Endothelial cell of umbilical vein (primary cell): ENCODE results near the gene TCERG1. TPM values are rescaled to one million over a fixed set of nuclear protein-coding genes. Genes with fewer than 3 reads are reported as not detected.

ENCODE experiments used
- BruUV-seq: library from RNA; stranded (reverse); fragments of 400-500 nt; replicated peaks from 2 replicates; lab custom pipeline; 2021; lab: Mats Ljungman, UMichigan
- CTCF ChIA-PET: fragments of 300-600, 350-600 bp; sonication (Branson Sonifier 250); formaldehyde crosslinking; loops from one replicate; lab custom pipeline; 2021; ENCODE audit warnings: antibody characterized with exemption, inconsistent platforms; lab: Charles Lee
- POLR2A ChIA-PET: fragments of 300-600, 350-600 bp; sonication (Branson Sonifier 250); formaldehyde crosslinking; loops from one replicate; lab custom pipeline; 2021; ENCODE audit warnings: antibody characterized with exemption, inconsistent platforms; lab: Charles Lee
- DNase-seq: peaks from one replicate; pipeline ENCODE4 v3.0.0-alpha.2; 2011; ENCODE audit warnings: low read depth, low spot score
- FAIRE-seq: peaks from 2 replicates; lab custom pipeline; 2011; peaks lifted over from hg19 to GRCh38; lab: Jason Lieb, UNC
- H2AFZ ChIP-seq: 2 replicates; pipeline ENCODE4 v1.6.0; 2012; ENCODE audit warnings: low read depth, low read length, control low read depth, inconsistent platforms
- H3K27ac ChIP-seq: 2 replicates; pipeline ENCODE4 v1.5.1; 2011; ENCODE audit warnings: low read depth, mild to moderate bottlenecking, control low read depth, low read length, moderate library complexity; ENCODE audit not compliant: insufficient read depth
- H3K27me3 ChIP-seq, 2 experiments: 2 replicates each; pipeline versions ENCODE4 v1.6.0 to v1.6.1; 2011; ENCODE audit warnings: low read length in 2 of 2, mixed read lengths in 1 of 2; ENCODE audit not compliant: control insufficient read depth in 2 of 2, insufficient read depth in 2 of 2
- H3K36me3 ChIP-seq, 2 experiments: 2 replicates in 1 of 2; 3 replicates in 1 of 2; pipeline ENCODE4 v1.5.1; 2011; ENCODE audit warnings: low read length in 2 of 2, mild to moderate bottlenecking in 1 of 2, moderate library complexity in 1 of 2; ENCODE audit not compliant: control insufficient read depth in 2 of 2, insufficient read depth in 2 of 2; ENCODE audit errors: extremely low read depth in 1 of 2
- H3K4me1 ChIP-seq: 3 replicates; pipeline ENCODE4 v1.5.1; 2011; ENCODE audit warnings: mild to moderate bottlenecking, low read length; ENCODE audit not compliant: control insufficient read depth, insufficient read depth; ENCODE audit errors: extremely low read depth
- H3K4me2 ChIP-seq: 2 replicates; pipeline ENCODE4 v1.6.1; 2011; ENCODE audit warnings: low read length, control low read depth, mixed read lengths; ENCODE audit not compliant: insufficient read depth
- H3K4me3 ChIP-seq, 3 experiments: fragments of 200-600 bp in 1 of 3; sonication (generic), shearing (Covaris generic) in 1 of 3; replicated peaks in 1 of 3; 2 replicates each; pipeline ENCODE4 v1.5.1; 2011 to 2016; ENCODE audit warnings: control low read depth in 3 of 3, low read length in 3 of 3, mild to moderate bottlenecking in 2 of 3, inconsistent platforms in 1 of 3, low read depth in 1 of 3, moderate library complexity in 1 of 3; ENCODE audit not compliant: insufficient read depth in 1 of 3
- H3K79me2 ChIP-seq: 2 replicates; pipeline ENCODE4 v1.6.0; 2012; ENCODE audit warnings: low read length, inconsistent platforms; ENCODE audit not compliant: control insufficient read depth, insufficient read depth
- H3K9ac ChIP-seq: replicated peaks from 2 replicates; pipeline ENCODE3; 2011; ENCODE audit warnings: low read length, control low read depth; ENCODE audit not compliant: insufficient read depth; ENCODE audit errors: extremely low read depth
- H3K9me1 ChIP-seq: replicated peaks from 3 replicates; pipeline ENCODE4 v1.6.0; 2011; ENCODE audit warnings: mild to moderate bottlenecking, low read length; ENCODE audit not compliant: control insufficient read depth, insufficient read depth; ENCODE audit errors: extremely low read depth
- H3K9me3 ChIP-seq: replicated peaks from 2 replicates; pipeline ENCODE4 v1.5.1; 2012; ENCODE audit warnings: low read length, inconsistent platforms; ENCODE audit not compliant: control insufficient read depth, insufficient read depth
- H4K20me1 ChIP-seq: replicated peaks from 2 replicates; pipeline ENCODE3; 2011; ENCODE audit warnings: mild to moderate bottlenecking, low read length; ENCODE audit not compliant: control insufficient read depth, insufficient read depth; ENCODE audit errors: extremely low read depth
- CTCF ChIP-seq, 2 donors: IDR thresholded peaks; 1 replicate in 1 of 2; 2 replicates in 1 of 2; pipeline ENCODE4 v1.5.1; 2011; ENCODE audit warnings: low read length in 2 of 2, mild to moderate bottlenecking in 2 of 2, moderate library complexity in 2 of 2, control low read depth in 1 of 2, inconsistent platforms in 1 of 2, low read depth in 1 of 2; ENCODE audit not compliant: insufficient read depth in 1 of 2; ENCODE audit errors: extremely low read depth in 1 of 2
- EZH2 ChIP-seq: IDR thresholded peaks from 2 replicates; pipeline ENCODE4 v1.6.1; 2012; ENCODE audit warnings: borderline replicate concordance, low read depth, mild to moderate bottlenecking, moderate library complexity, low read length, inconsistent platforms; ENCODE audit not compliant: severe bottlenecking
- FOS ChIP-seq: IDR thresholded peaks from 2 replicates; pipeline ENCODE4 v1.6.1; 2011; ENCODE audit warnings: mild to moderate bottlenecking, low read length, moderate library complexity, borderline replicate concordance; ENCODE audit not compliant: insufficient read depth
- GATA2 ChIP-seq: IDR thresholded peaks from 2 replicates; pipeline ENCODE4 v1.7.0; 2011; ENCODE audit warnings: low read depth, mild to moderate bottlenecking, moderate library complexity, mixed read lengths, low read length; ENCODE audit not compliant: insufficient read length, insufficient read depth
- JUN ChIP-seq: IDR thresholded peaks from 2 replicates; pipeline ENCODE4 v1.6.1; 2011; ENCODE audit warnings: borderline replicate concordance, low read depth; ENCODE audit not compliant: insufficient read length, insufficient read depth
- MAX ChIP-seq: IDR thresholded peaks from 2 replicates; pipeline ENCODE4 v1.6.1; 2011; ENCODE audit not compliant: insufficient read depth, insufficient read length
- MYC ChIP-seq: IDR thresholded peaks from one replicate; pipeline ENCODE4 v1.6.1; 2011; ENCODE audit warnings: mild to moderate bottlenecking, low read depth, low read length
- POLR2A ChIP-seq: IDR thresholded peaks from 2 replicates; pipeline ENCODE4 v1.6.1; 2012; ENCODE audit warnings: low read depth, mild to moderate bottlenecking, control low read depth, low read length
- POLR2AphosphoS5 ChIP-seq: IDR thresholded peaks from 2 replicates; pipeline ENCODE4 v1.6.1; 2012; ENCODE audit warnings: low read depth, mild to moderate bottlenecking, control low read depth, low read length, moderate library complexity; ENCODE audit not compliant: insufficient read depth
- dilution Hi-C: fragments of 300-500 bp; cut with MboI; formaldehyde crosslinking; loops from one replicate; pipeline ENCODE4 v1.15.0; 2019; ENCODE audit warnings: low sequenced_read_pairs; ENCODE audit not compliant: extremely low pct_ligation_motif_present
- intact Hi-C: fragments of 100-400 bp; cut with micrococcal nuclease; formaldehyde crosslinking; loops from one replicate; pipeline ENCODE4 v1.10.0; 2022
- polyA plus RNA-seq, 4 experiments: library from polyadenylated mRNA; depleted of rRNA in 3 of 4; stranded (reverse) in 3 of 4; unstranded in 1 of 4; fragments of >200 nt; gene quantifications; 2 replicates each; pipeline versions ENCODE4 v1.2.1 to v1.2.3, GENCODE V29; 2011 to 2012; ENCODE audit warnings: missing spikeins in 1 of 4
- total RNA-seq: library from RNA; stranded (reverse); gene quantifications from 2 replicates; pipeline ENCODE4 v1.2.3, GENCODE V29; 2021

The TCERG1 gene
- total and polyA plus RNA-seq, 2 donors (not counting 3 experiments of a cell fraction or from before 2014, with no cell fraction given) = 71.4 to 98.4 TPM

- BruUV-seq = no TSS peak
- ChIA-PET CTCF (no interaction called here), POLR2A (no interaction called here)
- Histone ChIP-seq H3K27ac (no peak overlapping the region), H3K27me3 (peaks cover 8 to 11% of the 10 kb centered on the region in 2 experiments), H3K36me3 (no peaks in the 10 kb centered on the region), H3K4me2 (no peak overlapping the region), H3K9me1 (no peaks in the 10 kb centered on the region), H4K20me1 (no peaks in the 10 kb centered on the region), H3K4me3 (no peak overlapping the region), H3K79me2 (no peaks in the 10 kb centered on the region), H3K9ac (no peak overlapping the region), H3K9me3 (no peaks in the 10 kb centered on the region), H2AFZ (no peak overlapping the region), H3K4me1 (no peaks in the 10 kb centered on the region)
- no peak for FAIRE-seq
- no peak for TF ChIP-seq MYC
- TF ChIP-seq FOS = no peak
- no peak for TF ChIP-seq MAX
- no peak for TF ChIP-seq EZH2
- no peak for TF ChIP-seq CTCF (IDR thresholded peaks at IDR 0.05; ENCODE audit: extremely low read depth in 1 of 2, insufficient read depth in 1 of 2, low read depth in 1 of 2, low read length in 2 of 2)
- no peak for TF ChIP-seq POLR2AphosphoS5
- TF ChIP-seq GATA2 = no peak
- TF ChIP-seq POLR2A = no peak
- no peak for TF ChIP-seq JUN
- intact Hi-C loops (loop anchor here (5.0 to 10.0 kb wide), 2 partner anchors 594 to 722 kb away; no protein-coding TSS in a partner anchor), dilution Hi-C loops (no loop called here)
- no peak for DNase-seq
These were observed 20.8 kb upstream of the TCERG1 start for GRCh38 chr5:146426305-146426704.
